HL-60 (cell line): Measurements from ENCODE around the gene DDOST.

ENCODE experiments used
- CTCF ChIP-seq: IDR thresholded peaks from one replicate; pipeline ENCODE4 v1.5.1; 2011; ENCODE audit warnings: low read length, control low read depth, inconsistent platforms; ENCODE audit not compliant: insufficient read depth
- GABPA ChIP-seq: IDR thresholded peaks from 2 replicates; pipeline ENCODE4 v1.6.1; 2012; ENCODE audit warnings: low read depth
- SPI1 ChIP-seq: IDR thresholded peaks from 2 replicates; pipeline ENCODE4 v1.6.1; 2012; ENCODE audit warnings: low read depth, mild to moderate bottlenecking, borderline replicate concordance

GRCh38 chr1:20616847-20617487 lies 44.2 kb downstream of the DDOST start:
- TF ChIP-seq CTCF = no peak
- TF ChIP-seq SPI1 = no peak
- TF ChIP-seq GABPA = no peak
